HepG2 (cell line): ENCODE results near the gene TBC1D16. TPM values are rescaled to one million over a fixed set of nuclear protein-coding genes. Genes with fewer than 3 reads are reported as not detected.

Experiments
- ATAC-seq: fragments of 200-7000 bp; cut with Tn5 transposase; 3 replicates; pipeline ENCODE4 v1.9.1; 2020; ENCODE audit warnings: mild to moderate bottlenecking, moderate library complexity
- BruUV-seq: library from RNA; stranded (reverse); fragments of 400-500 nt; replicated peaks from 2 replicates; lab custom pipeline; 2021; lab: Mats Ljungman, UMichigan
- CTCF ChIA-PET: fragments of 300-600 bp; formaldehyde crosslinking; extraction: SDS; loops from one replicate; lab custom pipeline; 2021; ENCODE audit warnings: low total read pairs, inconsistent platforms, low intra/inter-chr PET ratio; lab: Yijun Ruan, JAX
- POLR2A ChIA-PET: fragments of 350-600 bp; sonication (Branson Sonifier 250); formaldehyde crosslinking; loops from one replicate; lab custom pipeline; 2020; ENCODE audit warnings: antibody characterized with exemption, inconsistent platforms; lab: Yijun Ruan, JAX
- DNase-seq: peaks from one replicate; pipeline ENCODE4 v3.0.0-alpha.2; 2015; ENCODE audit warnings: low spot score
- FAIRE-seq: peaks from 3 replicates; lab custom pipeline; 2011; peaks lifted over from hg19 to GRCh38; lab: Jason Lieb, UNC
- H2AFZ ChIP-seq: one replicate; pipeline ENCODE4 v1.6.1; 2011; ENCODE audit warnings: low read length, inconsistent platforms
- H3K27ac ChIP-seq: fragments of 300-600 bp; 3 replicates; pipeline ENCODE4 v1.8.0; 2011; ENCODE audit warnings: mixed run types, mild to moderate bottlenecking, mixed read lengths, low read length, inconsistent platforms; ENCODE audit not compliant: insufficient read depth; ENCODE audit errors: extremely low read length
- H3K27me3 ChIP-seq, 2 experiments: fragments of 200-600 bp in 1 of 2; 2 replicates in 1 of 2; 3 replicates in 1 of 2; pipeline versions ENCODE4 v1.6.0 to v1.8.0; 2011; ENCODE audit warnings: low read length in 2 of 2, mild to moderate bottlenecking in 2 of 2, moderate library complexity in 2 of 2, inconsistent platforms in 1 of 2; ENCODE audit not compliant: insufficient read depth in 2 of 2, control insufficient read depth in 1 of 2
- H3K36me3 ChIP-seq, 2 experiments: fragments of 200-600 bp in 1 of 2; replicated peaks in 1 of 2; 2 replicates in 1 of 2; 3 replicates in 1 of 2; pipeline versions ENCODE4 v1.5.1 to v1.8.0; 2011; ENCODE audit warnings: low read length in 2 of 2, inconsistent platforms in 1 of 2; ENCODE audit not compliant: insufficient read depth in 2 of 2, control insufficient read depth in 1 of 2
- H3K4me1 ChIP-seq: 2 replicates; pipeline ENCODE4 v1.5.1; 2012; ENCODE audit warnings: low read length, inconsistent platforms; ENCODE audit not compliant: insufficient read depth
- H3K4me2 ChIP-seq: 2 replicates; pipeline ENCODE4 v1.6.0; 2011; ENCODE audit warnings: low read depth, low read length, inconsistent platforms
- H3K4me3 ChIP-seq, 3 experiments: fragments of 200-600 bp in 1 of 3; sonication (generic), shearing (Covaris generic) in 1 of 3; replicated peaks in 1 of 3; 2 replicates each; pipeline ENCODE4 v1.5.1; 2011 to 2016; ENCODE audit warnings: low read length in 3 of 3, inconsistent platforms in 2 of 3, low read depth in 2 of 3, mild to moderate bottlenecking in 2 of 3, control low read depth in 1 of 3, mixed read lengths in 1 of 3; ENCODE audit not compliant: insufficient read depth in 1 of 3
- H3K79me2 ChIP-seq: one replicate; pipeline ENCODE4 v1.6.1; 2011; ENCODE audit warnings: low read length, inconsistent platforms; ENCODE audit not compliant: insufficient read depth
- H3K9ac ChIP-seq: 2 replicates; pipeline ENCODE4 v1.6.0; 2011; ENCODE audit warnings: mild to moderate bottlenecking, low read depth, low read length, inconsistent platforms; ENCODE audit not compliant: insufficient read depth
- H3K9me3 ChIP-seq: 2 replicates; pipeline ENCODE4 v1.5.1; 2012; ENCODE audit warnings: mild to moderate bottlenecking, low read length
- H4K20me1 ChIP-seq: 2 replicates; pipeline ENCODE4 v1.6.0; 2011; ENCODE audit warnings: inconsistent platforms, mild to moderate bottlenecking, low read length, moderate library complexity; ENCODE audit not compliant: insufficient read depth
- GABPB1 ChIP-seq: IDR thresholded peaks from 2 replicates; pipeline ENCODE4 v1.6.1; 2016; ENCODE audit warnings: mild to moderate bottlenecking, missing genetic modification reagents, moderate library complexity, missing compliant biosample characterization
- HOXA3 ChIP-seq: sonication (generic); formaldehyde crosslinking; IDR thresholded peaks from 2 replicates; pipeline ENCODE4 v1.5.0; 2020; ENCODE audit warnings: missing genetic modification reagents
- KDM1A ChIP-seq: IDR thresholded peaks from 2 replicates; pipeline ENCODE4 v1.6.1; 2016; ENCODE audit warnings: missing compliant biosample characterization
- MXI1 ChIP-seq: IDR thresholded peaks from 3 replicates; pipeline ENCODE4 v1.6.1; 2012; ENCODE audit warnings: low read depth, low read length, inconsistent platforms, borderline replicate concordance
- PHF20 ChIP-seq: sonication (generic); formaldehyde crosslinking; IDR thresholded peaks from 2 replicates; pipeline ENCODE4 v1.5.0; 2020; ENCODE audit warnings: mild to moderate bottlenecking, missing genetic modification reagents
- RORA ChIP-seq: sonication (generic); formaldehyde crosslinking; IDR thresholded peaks from 2 replicates; pipeline ENCODE4 v1.5.0; 2020; ENCODE audit warnings: mild to moderate bottlenecking, missing genetic modification reagents, moderate library complexity
- ZFP41 ChIP-seq: sonication (generic); formaldehyde crosslinking; IDR thresholded peaks from 2 replicates; pipeline ENCODE4 v1.4.0; 2020; ENCODE audit warnings: mild to moderate bottlenecking, missing genetic modification reagents, borderline replicate concordance
- ZNF121 ChIP-seq: sonication (generic); formaldehyde crosslinking; IDR thresholded peaks from 2 replicates; pipeline ENCODE4 v1.5.0; 2020; ENCODE audit warnings: mild to moderate bottlenecking, missing genetic modification reagents
- ZNF296 ChIP-seq: sonication (generic); formaldehyde crosslinking; conservative IDR thresholded peaks from 2 replicates; pipeline ENCODE4 v1.5.0; 2020; ENCODE audit warnings: mild to moderate bottlenecking, missing genetic modification reagents
- ZNF678 ChIP-seq: sonication (generic); formaldehyde crosslinking; IDR thresholded peaks from 2 replicates; pipeline ENCODE4 v1.4.0; 2020; ENCODE audit warnings: mild to moderate bottlenecking, missing genetic modification reagents
- ZNF766 ChIP-seq: sonication (generic); formaldehyde crosslinking; IDR thresholded peaks from 2 replicates; pipeline ENCODE4 v1.5.0; 2020; ENCODE audit warnings: missing genetic modification reagents, borderline replicate concordance
- ZNF780A ChIP-seq: sonication (generic); formaldehyde crosslinking; IDR thresholded peaks from 2 replicates; pipeline ENCODE4 v1.8.0; 2022; ENCODE audit warnings: mild to moderate bottlenecking, missing genetic modification reagents, moderate library complexity
- ZNF839 ChIP-seq: sonication (generic); formaldehyde crosslinking; IDR thresholded peaks from 2 replicates; pipeline ENCODE4 v1.4.0; 2020; ENCODE audit warnings: missing genetic modification reagents, mild to moderate bottlenecking, borderline replicate concordance
- WGBS: methylation state at CpG from one replicate; pipeline ENCODE4 v1.1.6; 2017; ENCODE audit warnings: low lambda C conversion rate; 5-methylcytosine and 5-hydroxymethylcytosine counted together
- in situ Hi-C: cut with HindIII; loops from 2 replicates; pipeline ENCODE4 v1.10.0; 2017; ENCODE audit warnings: low pct_unique_long_range_greater_than_20kb; ENCODE audit not compliant: extremely low pct_ligation_motif_present
- intact Hi-C: fragments of 100-400 bp; cut with micrococcal nuclease; formaldehyde crosslinking; loops from one replicate; pipeline ENCODE4 v1.10.0; 2022; ENCODE audit not compliant: unreplicated experiment
- polyA plus RNA-seq, 8 experiments: library from polyadenylated mRNA; depleted of rRNA in 3 of 8; stranded (reverse) in 7 of 8; unstranded in 1 of 8; fragments of >200 nt; fragmentation: Illumina TruSeq in 4 of 8; extraction: Trizol in 4 of 8; gene quantifications; 2 replicates each; pipeline versions ENCODE4 v1.2.1 to v1.2.3, GENCODE V29; 2011 to 2016; ENCODE audit warnings: low read depth in 4 of 8, missing spikeins in 1 of 8, mixed read lengths in 1 of 8; ENCODE audit not compliant: insufficient read depth in 1 of 8
- total RNA-seq, 5 experiments: library from RNA; depleted of rRNA; stranded (reverse); fragments of >200 nt; fragmentation: Illumina TruSeq; extraction: Trizol; gene quantifications; 2 replicates each; pipeline ENCODE4 v1.2.3, GENCODE V29; 2016; ENCODE audit warnings: low read depth in 1 of 5
- TF ChIP-seq, protein P1 (sequence below): sonication (generic); formaldehyde crosslinking; IDR thresholded peaks from 2 replicates; pipeline ENCODE4 v1.5.1; 2020; ENCODE audit warnings: missing genetic modification reagents, mild to moderate bottlenecking, borderline replicate concordance
- TF ChIP-seq, protein P2 (sequence below): sonication (generic); formaldehyde crosslinking; IDR thresholded peaks from 2 replicates; pipeline ENCODE4 v1.4.0; 2020; ENCODE audit warnings: low read depth, mild to moderate bottlenecking, missing genetic modification reagents
- TF ChIP-seq, protein P3 (sequence below): sonication (generic); formaldehyde crosslinking; IDR thresholded peaks from 2 replicates; pipeline ENCODE4 v1.4.0; 2020; ENCODE audit warnings: missing genetic modification reagents
- TF ChIP-seq, protein P4 (sequence below): IDR thresholded peaks from 2 replicates; pipeline ENCODE4 v1.6.1; 2016; ENCODE audit warnings: mild to moderate bottlenecking

TBC1D16 gene
- total and polyA plus RNA-seq, 2 of the 13 experiments (the other 11 are each of a cell fraction or from before 2014, with no cell fraction given), result 14.9 to 24.9 TPM

DNA sequence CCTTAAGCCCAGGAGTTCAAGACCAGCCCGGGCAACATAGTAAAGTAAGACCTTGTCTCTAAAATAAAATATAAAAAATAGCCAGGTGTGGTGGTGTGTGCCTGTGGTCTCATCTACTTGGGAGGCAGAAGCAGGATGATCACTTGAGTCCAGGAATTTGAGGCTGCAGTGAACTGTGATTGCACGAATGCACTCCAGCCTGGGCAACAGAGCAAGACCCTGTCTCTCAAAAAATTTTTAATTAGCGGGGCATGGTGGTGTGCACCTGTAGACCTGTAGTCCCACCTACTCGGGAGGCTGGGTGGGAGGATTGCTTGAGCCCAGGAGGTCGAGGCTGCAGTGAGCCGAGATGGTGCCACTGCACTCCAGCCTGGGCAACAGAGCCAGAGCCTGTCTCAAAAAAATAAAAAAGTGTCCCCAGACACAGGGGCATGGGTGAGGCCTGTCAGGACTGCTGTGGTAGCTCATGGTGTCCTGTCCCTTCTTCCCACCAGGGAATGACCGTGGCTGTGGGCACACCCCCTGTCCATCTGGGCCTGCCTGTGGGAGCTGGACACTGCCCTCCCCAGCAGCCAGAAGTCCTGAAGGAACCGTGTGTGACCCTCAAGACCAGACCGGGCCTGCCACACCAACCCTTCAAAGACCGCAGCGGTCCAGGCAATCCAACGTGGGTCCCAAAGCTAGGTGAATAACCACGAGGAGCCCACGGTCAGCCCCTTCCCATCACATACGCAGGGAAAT, 34.9 kb upstream of the TBC1D16 start:
- Histone ChIP-seq H3K9ac (peak overlapping the region; percentile 65), H3K27ac (no peak overlapping the region), H2AFZ (peak overlapping the region; percentile 62), H3K9me3 (no peaks in the 10 kb centered on the region), H3K36me3 (no peaks in the 10 kb centered on the region), H3K4me1 (peaks cover 50% of the 10 kb centered on the region), H3K27me3 (no peaks in the 10 kb centered on the region; a peak in 1 of 5 replicates), H4K20me1 (no peaks in the 10 kb centered on the region), H3K79me2 (no peaks in the 10 kb centered on the region), H3K4me3 (peak overlapping the region; percentile 60 to 72 (median 62)), H3K4me2 (peak overlapping the region; percentile 92)
- no peak for DNase-seq
- intact Hi-C loops (loop anchor here (5.0 kb wide), 1 partner anchor 33 kb away; the partner anchor contains the start of genes CCDC40 and TBC1D16), in situ Hi-C loops (no loop called here)
- ChIA-PET CTCF (no interaction called here), POLR2A (interaction anchor here (1.0 to 1.3 kb wide), 2 partner anchors 31 to 260 kb away, joined by 3 to 4 read pairs; partner anchors contain the start of gene GAA)
- no peak for FAIRE-seq
- 55% methylated on average over 14 of the region's 15 CpGs for WGBS
- ATAC-seq, result peak; percentile 11; the same call in 2 of the 3 replicates
- TSS peak; percentile 80 for BruUV-seq
- no peak for TF ChIP-seq ZNF780A (CRISPR knock-in tag)
- no peak for TF ChIP-seq ZNF678 (CRISPR knock-in tag)
- TF ChIP-seq GABPB1 (CRISPR knock-in tag), result 0 out of 2 replicates have a peak, but pooled peaks have one; percentile 16
- 0 out of 2 replicates have a peak, but pooled peaks have one; percentile 3 for TF ChIP-seq HOXA3 (CRISPR knock-in tag)
- no peak for TF ChIP-seq PHF20 (CRISPR knock-in tag)
- TF ChIP-seq, protein P1, sequence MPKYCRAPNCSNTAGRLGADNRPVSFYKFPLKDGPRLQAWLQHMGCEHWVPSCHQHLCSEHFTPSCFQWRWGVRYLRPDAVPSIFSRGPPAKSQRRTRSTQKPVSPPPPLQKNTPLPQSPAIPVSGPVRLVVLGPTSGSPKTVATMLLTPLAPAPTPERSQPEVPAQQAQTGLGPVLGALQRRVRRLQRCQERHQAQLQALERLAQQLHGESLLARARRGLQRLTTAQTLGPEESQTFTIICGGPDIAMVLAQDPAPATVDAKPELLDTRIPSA (CRISPR knock-in tag), result no peak
- TF ChIP-seq, protein P2, sequence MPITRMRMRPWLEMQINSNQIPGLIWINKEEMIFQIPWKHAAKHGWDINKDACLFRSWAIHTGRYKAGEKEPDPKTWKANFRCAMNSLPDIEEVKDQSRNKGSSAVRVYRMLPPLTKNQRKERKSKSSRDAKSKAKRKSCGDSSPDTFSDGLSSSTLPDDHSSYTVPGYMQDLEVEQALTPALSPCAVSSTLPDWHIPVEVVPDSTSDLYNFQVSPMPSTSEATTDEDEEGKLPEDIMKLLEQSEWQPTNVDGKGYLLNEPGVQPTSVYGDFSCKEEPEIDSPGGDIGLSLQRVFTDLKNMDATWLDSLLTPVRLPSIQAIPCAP (CRISPR knock-in tag), result peak; percentile 43; the same call in 1 of the 2 replicates
- TF ChIP-seq KDM1A (CRISPR knock-in tag), result no peak
- TF ChIP-seq ZNF839 (CRISPR knock-in tag), result peak; percentile 81; the same call in 1 of the 2 replicates
- TF ChIP-seq ZNF766, result 0 out of 2 replicates have a peak, but pooled peaks have one; percentile 16
- TF ChIP-seq MXI1, result no peak
- TF ChIP-seq, protein P3, sequence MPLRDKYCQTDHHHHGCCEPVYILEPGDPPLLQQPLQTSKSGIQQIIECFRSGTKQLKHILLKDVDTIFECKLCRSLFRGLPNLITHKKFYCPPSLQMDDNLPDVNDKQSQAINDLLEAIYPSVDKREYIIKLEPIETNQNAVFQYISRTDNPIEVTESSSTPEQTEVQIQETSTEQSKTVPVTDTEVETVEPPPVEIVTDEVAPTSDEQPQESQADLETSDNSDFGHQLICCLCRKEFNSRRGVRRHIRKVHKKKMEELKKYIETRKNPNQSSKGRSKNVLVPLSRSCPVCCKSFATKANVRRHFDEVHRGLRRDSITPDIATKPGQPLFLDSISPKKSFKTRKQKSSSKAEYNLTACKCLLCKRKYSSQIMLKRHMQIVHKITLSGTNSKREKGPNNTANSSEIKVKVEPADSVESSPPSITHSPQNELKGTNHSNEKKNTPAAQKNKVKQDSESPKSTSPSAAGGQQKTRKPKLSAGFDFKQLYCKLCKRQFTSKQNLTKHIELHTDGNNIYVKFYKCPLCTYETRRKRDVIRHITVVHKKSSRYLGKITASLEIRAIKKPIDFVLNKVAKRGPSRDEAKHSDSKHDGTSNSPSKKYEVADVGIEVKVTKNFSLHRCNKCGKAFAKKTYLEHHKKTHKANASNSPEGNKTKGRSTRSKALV (CRISPR knock-in tag), result 0 out of 2 replicates have a peak, but pooled peaks have one; percentile 4
- 0 out of 2 replicates have a peak, but pooled peaks have one; percentile 70 for TF ChIP-seq ZNF296 (CRISPR knock-in tag)
- TF ChIP-seq RORA (CRISPR knock-in tag), result no peak
- TF ChIP-seq, protein P4, sequence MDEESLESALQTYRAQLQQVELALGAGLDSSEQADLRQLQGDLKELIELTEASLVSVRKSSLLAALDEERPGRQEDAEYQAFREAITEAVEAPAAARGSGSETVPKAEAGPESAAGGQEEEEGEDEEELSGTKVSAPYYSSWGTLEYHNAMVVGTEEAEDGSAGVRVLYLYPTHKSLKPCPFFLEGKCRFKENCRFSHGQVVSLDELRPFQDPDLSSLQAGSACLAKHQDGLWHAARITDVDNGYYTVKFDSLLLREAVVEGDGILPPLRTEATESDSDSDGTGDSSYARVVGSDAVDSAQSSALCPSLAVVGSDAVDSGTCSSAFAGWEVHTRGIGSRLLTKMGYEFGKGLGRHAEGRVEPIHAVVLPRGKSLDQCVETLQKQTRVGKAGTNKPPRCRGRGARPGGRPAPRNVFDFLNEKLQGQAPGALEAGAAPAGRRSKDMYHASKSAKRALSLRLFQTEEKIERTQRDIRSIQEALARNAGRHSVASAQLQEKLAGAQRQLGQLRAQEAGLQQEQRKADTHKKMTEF (CRISPR knock-in tag), result peak; percentile 13; the same call in 1 of the 2 replicates
- peak; percentile 82 for TF ChIP-seq ZNF121 (CRISPR knock-in tag)
- 0 out of 2 replicates have a peak, but pooled peaks have one; percentile 20 for TF ChIP-seq ZFP41 (CRISPR knock-in tag)
